HG02763 (cell line): ENCODE data around the gene CALHM6.
"Not testable (repeated sequence)": the region's sequence is repeated elsewhere in the genome, so short reads cannot be mapped to it uniquely, and the experiment has no call there.

Source experiments
- ATAC-seq: cut with Tn5 transposase; IDR thresholded peaks from one replicate; pipeline ENCODE4 v1.9.1; 2021; ENCODE audit warnings: mild to moderate bottlenecking, moderate library complexity; ENCODE audit not compliant: unreplicated experiment

CALHM6 gene

GRCh38 chr6:116475141-116475540, 14.0 kb downstream of the CALHM6 start:
- ATAC-seq = no peak

GRCh38 chr6:116476002-116476678, 15.0 kb downstream of the CALHM6 start:
- peak; percentile 100 for ATAC-seq

GRCh38 chr6:116482780-116483179, 21.6 kb downstream of the CALHM6 start:
- no peak for ATAC-seq

GRCh38 chr6:116483616-116484015, 22.4 kb downstream of the CALHM6 start:
- no peak for ATAC-seq

- no peak for ATAC-seq
Measured at GRCh38 chr6:116485559-116486184, 24.5 kb downstream of the CALHM6 start.

GRCh38 chr6:116491610-116492330, 30.6 kb downstream of the CALHM6 start:
- no peak for ATAC-seq

GRCh38 chr6:116492331-116493067, 31.3 kb downstream of the CALHM6 start:
- no peak for ATAC-seq

- ATAC-seq = not testable (repeated sequence)
Measured at GRCh38 chr6:116495161-116495560, 34.0 kb downstream of the CALHM6 start.

GRCh38 chr6:116497113-116497676, 36.0 kb downstream of the CALHM6 start:
- no peak for ATAC-seq

GRCh38 chr6:116500969-116501433, 39.8 kb downstream of the CALHM6 start:
- no peak for ATAC-seq

GRCh38 chr6:116507324-116507723, 46.1 kb downstream of the CALHM6 start:
- no peak for ATAC-seq

GRCh38 chr6:116508527-116508926, 47.4 kb downstream of the CALHM6 start:
- no peak for ATAC-seq

GRCh38 chr6:116511424-116512110, 50.4 kb downstream of the CALHM6 start, which contains the start of gene CALHM5:
Gene CALHM5 (plus strand): TSS chr6:116511639. CDS start chr6:116511697, 58 bp downstream.
- ATAC-seq = no peak

- peak; percentile 68 for ATAC-seq
Measured at GRCh38 chr6:116512111-116512559, 51.0 kb downstream of the CALHM6 start.

- ATAC-seq = no peak
Measured at GRCh38 chr6:116512734-116513133, 51.6 kb downstream of the CALHM6 start.
